SJSA1 (cell line): ENCODE measurements around the gene LLGL2. TPM values are rescaled to one million over a fixed set of nuclear protein-coding genes. Genes with fewer than 3 reads are reported as not detected.
A peak's percentile ranks its signal among the peaks of the same experiment; 100 is the strongest.

Experiments used
- DNase-seq, 2 experiments: peaks; one replicate each; pipeline ENCODE4 v3.0.0-alpha.2; 2015 to 2020; ENCODE audit warnings: low spot score in 2 of 2, low read depth in 1 of 2
- H3K27ac ChIP-seq: fragments of 250-450 bp; sonication (Bioruptor Pico); 2 replicates; pipeline ENCODE4 v1.5.1; 2020; ENCODE audit warnings: mild to moderate bottlenecking, moderate library complexity
- H3K27me3 ChIP-seq: fragments of 250-450 bp; sonication (Bioruptor Pico); replicated peaks from 2 replicates; pipeline ENCODE4 v1.5.1; 2020; ENCODE audit warnings: mild to moderate bottlenecking, moderate library complexity
- H3K36me3 ChIP-seq: fragments of 250-450 bp; sonication (Bioruptor Pico); 2 replicates; pipeline ENCODE4 v1.5.1; 2020; ENCODE audit warnings: mild to moderate bottlenecking
- H3K4me1 ChIP-seq: fragments of 250-450 bp; sonication (Bioruptor Pico); replicated peaks from 2 replicates; pipeline ENCODE4 v1.6.1; 2021; ENCODE audit warnings: mild to moderate bottlenecking
- H3K4me3 ChIP-seq: fragments of 250-450 bp; sonication (Bioruptor Pico); 2 replicates; pipeline ENCODE4 v1.5.1; 2020; ENCODE audit warnings: mild to moderate bottlenecking
- H3K9me3 ChIP-seq: fragments of 250-450 bp; sonication (Bioruptor Pico); replicated peaks from 2 replicates; pipeline ENCODE4 v1.5.1; 2020; ENCODE audit warnings: mild to moderate bottlenecking
- total RNA-seq: library from RNA; depleted of rRNA; stranded (reverse); fragments of >200 nt; shearing (Covaris generic); gene quantifications from 2 replicates; pipeline ENCODE4 v1.2.3, GENCODE V29; 2014

The LLGL2 gene
- total RNA-seq, 1 experiment from 2014 or later = 6.6 TPM

GRCh38 chr17:75506888-75507287 is 18.6 kb upstream of the LLGL2 start:
- no peak for DNase-seq
- no peaks in the 10 kb centered on the region for H3K9me3 ChIP-seq
- H3K27me3 ChIP-seq = no peaks in the 10 kb centered on the region
- peaks cover 14% of the 10 kb centered on the region for H3K4me1 ChIP-seq
- peaks cover 100% of the 10 kb centered on the region for H3K36me3 ChIP-seq
- H3K4me3 ChIP-seq = no peak overlapping the region
- H3K27ac ChIP-seq = no peak overlapping the region

- DNase-seq = no peak
- Histone ChIP-seq H3K27me3 (no peaks in the 10 kb centered on the region), H3K36me3 (peaks cover 100% of the 10 kb centered on the region), H3K4me1 (peaks cover 22% of the 10 kb centered on the region), H3K27ac (no peak overlapping the region), H3K4me3 (no peak overlapping the region), H3K9me3 (no peaks in the 10 kb centered on the region)
These were observed 17.5 kb upstream of the LLGL2 start for GRCh38 chr17:75507733-75508719.

DNA sequence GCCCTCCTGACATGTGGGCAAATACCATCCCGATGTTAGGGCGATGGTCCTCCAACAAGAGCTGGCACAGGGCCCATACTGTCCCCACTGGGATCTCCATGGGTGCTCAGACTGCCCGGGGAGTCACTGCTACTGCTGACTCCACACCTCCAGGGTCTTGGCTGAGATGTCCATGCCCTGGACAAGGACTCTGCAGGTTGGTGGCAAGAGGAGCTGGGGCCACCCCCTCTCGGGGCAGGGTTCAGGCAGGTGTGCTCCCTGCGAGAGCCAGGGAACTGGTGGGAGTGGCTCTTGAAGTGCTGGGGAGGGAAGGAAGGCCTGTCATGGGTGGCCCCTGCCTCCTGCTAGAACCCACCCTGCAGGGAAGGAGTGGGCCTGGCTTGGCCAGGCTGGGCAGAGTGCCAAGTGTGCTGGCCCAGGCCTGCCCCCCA is 16.6 kb upstream of the LLGL2 start:
- no peaks in the 10 kb centered on the region for H3K9me3 ChIP-seq
- peaks cover 100% of the 10 kb centered on the region for H3K36me3 ChIP-seq
- no peaks in the 10 kb centered on the region for H3K27me3 ChIP-seq
- H3K4me1 ChIP-seq = peaks cover 31% of the 10 kb centered on the region
- no peak overlapping the region for H3K4me3 ChIP-seq
- no peak for DNase-seq
- H3K27ac ChIP-seq = no peak overlapping the region

DNA sequence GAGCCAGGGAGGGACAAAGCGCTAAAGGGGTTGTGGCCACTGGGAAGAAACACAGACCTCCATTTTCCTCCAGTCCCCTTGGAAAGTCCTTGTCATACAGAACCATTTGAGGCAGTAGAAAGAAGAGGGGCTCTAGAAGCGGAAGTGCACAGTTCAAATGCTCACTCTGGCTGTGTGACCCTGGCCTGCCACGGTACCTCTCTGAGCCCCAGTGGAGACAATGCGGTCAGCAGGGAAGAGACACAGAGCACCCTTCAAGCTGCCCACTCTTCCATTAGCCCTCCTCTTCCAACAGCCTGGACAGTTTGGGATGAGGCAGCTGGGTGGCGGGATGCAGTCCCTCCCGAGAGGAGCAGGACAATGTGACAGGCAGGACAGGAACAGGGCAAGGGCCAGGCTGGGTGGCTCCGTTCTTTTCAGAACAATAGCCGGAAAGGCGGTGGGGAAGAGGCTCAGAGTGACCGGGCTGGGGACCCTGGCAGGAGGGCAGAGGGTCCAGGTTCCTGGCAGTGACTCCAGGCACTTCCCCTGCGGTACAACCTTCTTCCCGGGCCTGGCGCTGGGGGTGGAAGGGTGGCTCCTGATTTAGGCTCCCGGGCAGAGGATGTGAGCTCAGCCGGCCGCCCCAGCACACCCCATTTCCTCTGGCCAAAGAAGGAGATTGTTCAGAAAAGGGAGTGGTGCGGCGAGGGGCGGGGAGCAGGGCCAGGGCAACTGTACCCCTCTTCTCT is 15.8 kb upstream of the LLGL2 start:
- Histone ChIP-seq H3K9me3 (no peaks in the 10 kb centered on the region), H3K27me3 (no peaks in the 10 kb centered on the region), H3K4me1 (peaks cover 39% of the 10 kb centered on the region), H3K36me3 (peaks cover 95% of the 10 kb centered on the region), H3K27ac (no peak overlapping the region), H3K4me3 (no peak overlapping the region)
- no peak for DNase-seq

GRCh38 chr17:75511270-75511609 is 14.3 kb upstream of the LLGL2 start:
- Histone ChIP-seq H3K4me3 (no peak overlapping the region), H3K4me1 (peaks cover 46% of the 10 kb centered on the region), H3K36me3 (peaks cover 85% of the 10 kb centered on the region), H3K27me3 (no peaks in the 10 kb centered on the region), H3K27ac (no peak overlapping the region), H3K9me3 (no peaks in the 10 kb centered on the region)
- no peak for DNase-seq

DNA sequence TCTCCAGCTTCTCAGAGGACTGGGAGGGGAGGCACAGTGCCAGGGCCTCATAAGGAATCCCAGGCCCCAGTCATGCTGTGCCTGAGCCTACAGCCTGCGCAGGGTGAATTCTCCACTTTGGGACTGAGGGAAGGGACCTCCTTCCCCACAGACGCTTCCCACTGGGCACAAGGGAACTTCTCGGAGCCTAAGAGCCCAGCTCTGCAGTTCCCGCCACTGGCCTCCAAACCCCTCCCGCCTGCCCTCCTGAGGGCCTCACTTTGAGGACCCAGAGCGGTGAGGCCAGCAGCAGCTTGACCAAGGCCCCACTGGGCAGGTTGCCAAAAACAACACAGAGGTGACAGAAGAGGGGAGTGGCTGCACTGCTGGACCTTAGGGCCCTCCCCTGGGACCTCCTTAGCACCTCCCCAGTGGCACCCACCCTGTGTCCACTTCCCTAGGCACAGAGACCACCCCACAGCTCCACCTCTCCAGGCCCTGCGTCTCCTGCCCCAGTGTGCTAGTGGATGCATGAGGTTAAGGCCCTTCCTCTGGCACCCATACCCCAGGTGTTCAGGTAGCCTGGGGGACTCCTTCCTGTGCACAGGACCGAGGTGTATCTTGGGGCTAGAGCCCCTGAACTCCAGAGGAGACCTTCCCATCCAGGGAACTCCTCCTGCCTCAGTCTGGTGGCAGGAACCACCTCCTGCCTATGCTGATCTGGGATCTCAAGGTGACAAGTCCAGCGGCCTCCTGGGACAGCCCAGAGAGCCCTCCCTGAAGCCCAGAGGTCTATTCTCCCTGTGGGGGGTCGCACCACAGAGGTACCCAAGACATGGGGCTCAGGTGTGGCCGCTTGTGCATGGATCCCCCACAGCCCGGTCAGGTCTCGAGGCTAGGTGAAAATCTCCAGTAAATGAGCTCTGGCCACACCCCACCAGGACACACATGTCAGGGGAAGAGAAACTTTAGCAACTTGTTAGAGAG is 13.6 kb upstream of the LLGL2 start:
- H3K4me1 ChIP-seq = peaks cover 50% of the 10 kb centered on the region
- no peak for DNase-seq
- peaks cover 82% of the 10 kb centered on the region for H3K36me3 ChIP-seq
- H3K27me3 ChIP-seq = no peaks in the 10 kb centered on the region
- peaks cover 2% of the 10 kb centered on the region; the same call in 1 of the 2 replicates for H3K9me3 ChIP-seq
- H3K4me3 ChIP-seq = no peak overlapping the region
- no peak overlapping the region for H3K27ac ChIP-seq

DNA sequence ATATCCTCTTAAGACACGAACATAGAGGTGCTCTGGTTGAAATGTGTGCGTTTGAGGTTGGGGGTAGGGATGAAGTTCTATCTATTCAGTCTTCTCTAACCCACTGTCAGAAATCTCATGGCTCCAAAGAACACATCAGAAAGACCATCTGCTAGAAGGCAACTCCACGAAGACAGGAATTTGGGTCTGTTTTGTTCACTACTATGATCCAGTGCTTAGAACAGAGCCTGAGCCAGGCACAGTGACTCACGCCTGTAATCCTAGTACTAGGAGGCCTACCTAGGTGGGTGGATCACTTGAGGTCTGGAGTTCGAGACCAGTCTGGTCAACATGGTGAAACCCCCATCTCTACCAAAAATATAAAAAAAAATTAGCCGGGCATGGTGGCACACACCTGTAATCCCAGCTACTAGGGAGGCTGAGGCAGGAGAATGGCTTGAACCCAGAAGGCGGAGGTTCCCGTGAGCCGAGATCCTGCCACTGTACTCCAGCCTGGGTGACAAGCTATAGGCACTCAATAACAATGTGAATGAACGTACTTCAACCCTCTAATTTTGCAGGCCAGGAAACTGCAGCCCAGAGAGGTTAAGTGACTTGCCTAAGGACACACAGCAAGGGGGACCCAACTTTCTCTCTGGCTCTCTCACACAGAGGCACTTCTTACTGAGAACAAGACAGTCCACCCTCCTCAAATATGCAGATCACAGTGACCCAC is 12.4 kb upstream of the LLGL2 start:
- Histone ChIP-seq H3K27ac (no peak overlapping the region), H3K4me1 (peaks cover 58% of the 10 kb centered on the region), H3K27me3 (no peaks in the 10 kb centered on the region), H3K4me3 (no peak overlapping the region), H3K9me3 (peaks cover 2% of the 10 kb centered on the region; the same call in 1 of the 2 replicates), H3K36me3 (peaks cover 77% of the 10 kb centered on the region)
- no peak for DNase-seq

DNA sequence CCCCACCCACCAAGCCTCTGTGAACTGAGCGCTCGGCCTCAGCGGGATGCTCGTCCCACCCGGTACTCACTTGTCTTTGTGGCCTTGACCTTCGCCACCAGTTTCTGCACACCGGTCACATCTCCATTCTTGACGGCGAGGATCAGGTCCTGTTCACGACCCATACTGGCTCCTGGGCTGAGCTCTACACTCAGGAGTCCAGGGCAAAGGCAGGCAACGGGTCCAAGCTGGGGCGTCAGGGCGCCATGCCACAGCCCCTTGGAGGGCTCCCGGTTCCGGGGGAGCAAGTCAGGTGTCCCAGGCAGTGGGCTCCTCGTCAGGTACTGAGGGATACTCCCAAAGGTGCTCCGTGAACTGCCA is 11.9 kb upstream of the LLGL2 start:
- H3K27me3 ChIP-seq = no peaks in the 10 kb centered on the region
- peaks cover 77% of the 10 kb centered on the region for H3K36me3 ChIP-seq
- peak overlapping the region; percentile 97 for H3K4me3 ChIP-seq
- DNase-seq = no peak
- peaks cover 2% of the 10 kb centered on the region; the same call in 1 of the 2 replicates for H3K9me3 ChIP-seq
- no peak overlapping the region for H3K27ac ChIP-seq
- H3K4me1 ChIP-seq = peaks cover 54% of the 10 kb centered on the region

DNA sequence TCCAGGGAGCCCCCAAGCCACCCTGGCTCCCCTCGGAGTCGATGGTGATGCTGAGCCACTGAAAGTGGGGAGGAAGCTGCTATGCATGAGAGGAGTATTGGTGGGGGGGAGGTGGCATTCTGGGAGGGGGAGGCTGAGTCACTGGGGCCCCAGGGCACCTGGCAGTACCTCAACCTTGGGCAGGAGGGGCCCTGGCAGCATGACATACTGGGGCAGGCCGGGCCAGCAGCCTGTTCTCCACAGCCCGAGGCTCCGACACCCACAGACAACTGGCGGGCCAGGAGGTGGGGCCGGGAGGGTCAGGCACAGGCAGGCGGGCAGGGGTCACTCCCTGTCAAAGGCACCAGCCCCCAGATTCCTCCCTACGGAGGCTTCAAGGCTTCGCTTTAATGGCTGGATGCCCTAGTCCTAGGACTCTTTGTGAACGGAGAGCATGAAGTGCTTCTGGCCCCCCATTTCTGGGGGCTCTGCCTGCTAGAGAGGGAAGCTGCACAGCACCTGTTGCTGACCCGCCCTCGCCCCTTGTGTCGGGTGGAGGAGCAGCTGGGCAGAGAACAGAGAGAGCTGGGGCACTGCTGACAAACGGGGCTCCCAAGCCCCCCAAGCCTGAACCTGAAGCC is 11.1 kb upstream of the LLGL2 start:
- no peak for DNase-seq
- Histone ChIP-seq H3K36me3 (peaks cover 75% of the 10 kb centered on the region), H3K9me3 (peaks cover 2% of the 10 kb centered on the region; the same call in 1 of the 2 replicates), H3K27ac (peak overlapping the region; percentile 74), H3K4me3 (peak overlapping the region; percentile 97), H3K4me1 (peaks cover 47% of the 10 kb centered on the region), H3K27me3 (no peaks in the 10 kb centered on the region)

DNA sequence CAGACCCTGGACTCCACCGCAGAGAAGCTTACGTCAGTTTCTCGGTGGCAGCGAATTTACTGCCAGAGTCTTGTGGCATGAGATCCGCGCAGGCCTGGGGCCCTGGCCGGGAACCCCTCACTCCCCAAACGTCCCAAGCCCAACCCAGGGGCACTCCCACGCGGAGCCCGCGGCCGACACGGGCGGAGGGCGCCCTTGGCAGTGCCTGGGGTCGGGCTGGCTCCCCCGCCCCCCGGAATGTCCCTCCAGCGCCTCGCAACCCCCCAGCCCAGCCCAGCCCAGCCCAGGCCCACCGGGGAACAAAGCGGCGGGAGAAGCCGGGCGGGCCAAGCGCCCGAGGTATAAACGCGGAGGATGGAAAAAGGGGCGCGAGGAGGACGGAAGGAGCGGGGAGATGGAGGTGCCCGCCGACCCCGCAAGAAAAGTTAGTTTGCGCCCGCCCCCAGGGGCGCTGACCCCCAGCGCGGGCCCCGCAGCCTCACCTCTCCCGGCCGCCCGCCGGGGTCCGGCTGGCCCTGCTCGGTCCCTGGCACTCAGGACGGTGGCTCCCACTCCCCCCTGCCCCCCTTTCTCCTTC is 10.5 kb upstream of the LLGL2 start:
- peaks cover 75% of the 10 kb centered on the region for H3K36me3 ChIP-seq
- H3K4me1 ChIP-seq = peaks cover 47% of the 10 kb centered on the region

DNA sequence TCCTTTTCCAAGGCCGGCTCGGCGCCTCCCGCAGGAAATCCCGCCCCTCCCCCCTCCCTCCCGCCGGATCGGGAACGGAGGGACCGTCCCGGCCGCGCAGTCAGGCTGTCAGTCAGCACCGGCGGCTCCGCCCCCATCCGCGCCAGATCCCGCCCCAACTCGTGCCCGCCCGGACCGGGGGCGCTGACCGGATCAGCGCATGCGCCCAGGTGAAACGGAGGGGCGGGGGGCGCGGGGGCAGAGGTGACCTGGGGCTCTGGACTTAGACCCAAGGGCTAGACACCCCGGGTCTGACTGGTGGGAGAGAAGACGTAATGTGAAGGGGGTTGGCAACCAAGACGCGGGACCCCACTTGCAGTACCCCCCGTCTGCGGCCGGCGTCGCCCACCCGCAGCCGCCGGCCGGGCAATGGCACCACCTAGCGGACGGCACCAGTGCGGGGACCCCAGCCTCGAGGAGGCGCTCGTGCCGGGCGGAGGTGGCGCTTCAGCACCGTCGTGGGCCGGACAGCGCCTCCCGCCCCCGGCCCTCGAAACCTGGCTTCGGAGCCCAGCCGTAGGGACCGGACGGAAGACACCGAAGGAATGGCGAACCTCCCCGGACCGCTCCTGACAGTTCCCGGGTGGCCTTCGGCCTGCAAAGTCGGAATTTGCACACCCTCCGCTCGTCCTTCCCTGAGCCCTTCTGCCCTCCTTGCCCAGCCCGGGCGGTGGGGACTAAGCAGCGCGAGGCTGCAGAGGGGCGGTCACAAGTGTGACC is 9.8 kb upstream of the LLGL2 start, which contains the start of gene CASKIN2:
Gene CASKIN2, minus strand, starts transcription at position 42 of the 759 bp plus-strand sequence. CDS start 1,733 bp downstream, outside the sequence.
- peak; percentile 99 for DNase-seq

More for the DNA sequence above, 10.5 kb upstream of the LLGL2 start:
- peak in 1 of 2 experiments; percentile 38 for DNase-seq
- H3K27me3 ChIP-seq = no peaks in the 10 kb centered on the region
- H3K9me3 ChIP-seq = peaks cover 2% of the 10 kb centered on the region; the same call in 1 of the 2 replicates
- peak overlapping the region; percentile 97 for H3K4me3 ChIP-seq
- H3K27ac ChIP-seq = peak overlapping the region; percentile 74

More for the DNA sequence above, 9.8 kb upstream of the LLGL2 start, which contains the start of gene CASKIN2:
- Histone ChIP-seq H3K9me3 (peaks cover 2% of the 10 kb centered on the region; the same call in 1 of the 2 replicates), H3K4me1 (peaks cover 47% of the 10 kb centered on the region), H3K4me3 (peak within 1 kb of the TSS; percentile 97), H3K36me3 (peaks cover 70% of the 10 kb centered on the region), H3K27ac (peak within 1 kb of the TSS; percentile 74), H3K27me3 (no peaks in the 10 kb centered on the region)
